Mesothelial cell of epicardium (in vitro differentiated cells): ENCODE measurements around the gene MEIS1. TPM values are rescaled to one million over a fixed set of nuclear protein-coding genes. Genes with fewer than 3 reads are reported as not detected.

Experiments used
- DNase-seq, 2 experiments: peaks; one replicate each; pipeline ENCODE4 v3.0.0; 2021; ENCODE audit warnings: low spot score in 2 of 2; ENCODE audit not compliant: unreplicated experiment in 2 of 2
- H3K27ac Mint-ChIP-seq: 2 replicates; pipeline ENCODE4 v1.8.0; 2021; ENCODE audit warnings: mixed read lengths
- H3K27me3 Mint-ChIP-seq: 2 replicates; pipeline ENCODE4 v1.8.0; 2021; ENCODE audit warnings: low read depth, mixed read lengths
- H3K36me3 Mint-ChIP-seq: 2 replicates; pipeline ENCODE4 v1.8.0; 2021; ENCODE audit warnings: mixed read lengths
- H3K4me1 Mint-ChIP-seq: 2 replicates; pipeline ENCODE4 v1.8.0; 2021; ENCODE audit warnings: mixed read lengths
- H3K4me3 Mint-ChIP-seq: 2 replicates; pipeline ENCODE4 v1.8.0; 2021; ENCODE audit warnings: mild to moderate bottlenecking, moderate library complexity, mixed read lengths
- H3K9me3 Mint-ChIP-seq: 2 replicates; pipeline ENCODE4 v1.8.0; 2021; ENCODE audit warnings: mixed read lengths
- CTCF ChIP-seq: fragments of 200-600 bp; sonication (generic); IDR thresholded peaks from one replicate; pipeline ENCODE4 v1.5.0; 2021; ENCODE audit warnings: antibody characterized with exemption; ENCODE audit not compliant: unreplicated experiment
- total RNA-seq: library from RNA; stranded (reverse); gene quantifications from 3 replicates; pipeline ENCODE4 v1.2.1, GENCODE V29; 2021

Gene MEIS1
- total RNA-seq, 1 donor from 2014 or later: 324 TPM

GRCh38 chr2:66445076-66445924 lies 10.4 kb downstream of the MEIS1 start:
- DNase-seq: no peak
- no peaks in the 10 kb centered on the region for H3K27me3 Mint-ChIP-seq
- H3K9me3 Mint-ChIP-seq: no peaks in the 10 kb centered on the region
- H3K36me3 Mint-ChIP-seq: peaks cover 35% of the 10 kb centered on the region
- H3K27ac Mint-ChIP-seq: peak overlapping the region; percentile 98
- H3K4me1 Mint-ChIP-seq: peaks cover 75% of the 10 kb centered on the region
- peak overlapping the region; percentile 88 for H3K4me3 Mint-ChIP-seq
- no peak for TF ChIP-seq CTCF

GRCh38 chr2:66445925-66446871 lies 11.3 kb downstream of the MEIS1 start:
- Mint-ChIP-seq H3K4me3 (peak overlapping the region; percentile 88), H3K4me1 (peaks cover 76% of the 10 kb centered on the region), H3K27me3 (no peaks in the 10 kb centered on the region), H3K27ac (peak overlapping the region; percentile 98), H3K9me3 (no peaks in the 10 kb centered on the region), H3K36me3 (peaks cover 28% of the 10 kb centered on the region)
- TF ChIP-seq CTCF: no peak
- no peak for DNase-seq

GRCh38 chr2:66446941-66447340 lies 12.0 kb downstream of the MEIS1 start:
- no peak for DNase-seq
- H3K36me3 Mint-ChIP-seq: peaks cover 24% of the 10 kb centered on the region
- peak overlapping the region; percentile 88 for H3K4me3 Mint-ChIP-seq
- no peaks in the 10 kb centered on the region for H3K9me3 Mint-ChIP-seq
- H3K27me3 Mint-ChIP-seq: no peaks in the 10 kb centered on the region
- TF ChIP-seq CTCF: no peak
- H3K4me1 Mint-ChIP-seq: peaks cover 76% of the 10 kb centered on the region
- peak overlapping the region; percentile 98 for H3K27ac Mint-ChIP-seq

- peak overlapping the region; percentile 88 for H3K4me3 Mint-ChIP-seq
- peaks cover 74% of the 10 kb centered on the region for H3K4me1 Mint-ChIP-seq
- no peaks in the 10 kb centered on the region for H3K9me3 Mint-ChIP-seq
- no peak for DNase-seq
- no peaks in the 10 kb centered on the region for H3K27me3 Mint-ChIP-seq
- TF ChIP-seq CTCF: no peak
- peaks cover 22% of the 10 kb centered on the region for H3K36me3 Mint-ChIP-seq
- H3K27ac Mint-ChIP-seq: peak overlapping the region; percentile 98
Measured at GRCh38 chr2:66447677-66448076, 12.8 kb downstream of the MEIS1 start.

GRCh38 chr2:66448136-66448991 lies 13.4 kb downstream of the MEIS1 start:
- no peaks in the 10 kb centered on the region for H3K9me3 Mint-ChIP-seq
- DNase-seq: no peak
- peak overlapping the region; percentile 98 for H3K27ac Mint-ChIP-seq
- H3K4me3 Mint-ChIP-seq: peak overlapping the region; percentile 88
- no peaks in the 10 kb centered on the region for H3K27me3 Mint-ChIP-seq
- no peak for TF ChIP-seq CTCF
- H3K36me3 Mint-ChIP-seq: peaks cover 16% of the 10 kb centered on the region
- peaks cover 74% of the 10 kb centered on the region for H3K4me1 Mint-ChIP-seq
